HCT116 (cell line): ENCODE data around the gene FNBP1. TPM values are rescaled to one million over a fixed set of nuclear protein-coding genes. Genes with fewer than 3 reads are reported as not detected.

ENCODE experiments used
- ATAC-seq: fragments of 200-7000 bp; cut with Tn5 transposase; 2 replicates; pipeline ENCODE4 v1.9.1; 2020; ENCODE audit warnings: mild to moderate bottlenecking, moderate library complexity
- BruUV-seq: library from RNA; stranded (reverse); fragments of 400-500 nt; replicated peaks from 2 replicates; lab custom pipeline; 2021; lab: Mats Ljungman, UMichigan
- CTCF ChIA-PET: fragments of 300-600 bp; sonication (Branson Sonifier 250); formaldehyde crosslinking; loops from one replicate; lab custom pipeline; 2021; ENCODE audit warnings: antibody characterized with exemption; lab: Charles Lee
- POLR2A ChIA-PET: fragments of 300-600, 350-600 bp; sonication (Branson Sonifier 250); formaldehyde crosslinking; loops from one replicate; lab custom pipeline; 2021; ENCODE audit warnings: antibody characterized with exemption; lab: Charles Lee
- RAD21 ChIA-PET, 2 experiments: fragments of 300-600 bp; sonication (Branson Sonifier 250); formaldehyde crosslinking; loops; one replicate each; lab custom pipeline; 2023; ENCODE audit warnings: low total read pairs in 2 of 2; ENCODE audit not compliant: uncharacterized antibody in 2 of 2, unreplicated experiment in 2 of 2, low non-redundant PET in 1 of 2; lab: Charles Lee
- DNase-seq: peaks from one replicate; pipeline ENCODE4 v3.0.0-alpha.2; 2010; ENCODE audit warnings: low read depth, low spot score
- H2AFZ ChIP-seq: fragments of 200-600 bp; shearing (Covaris generic), sonication (generic); 2 replicates; pipeline ENCODE4 v1.6.1; 2017; ENCODE audit warnings: low read depth, mixed run types, mixed read lengths, antibody characterized with exemption, low read length; ENCODE audit not compliant: poor library complexity, severe bottlenecking
- H3K27ac ChIP-seq: 2 replicates; pipeline ENCODE4 v1.5.1; 2012; ENCODE audit warnings: low read depth, low read length
- H3K27me3 ChIP-seq: fragments of 200-600 bp; sonication (generic); 2 replicates; pipeline ENCODE4 v1.6.1; 2016; ENCODE audit warnings: mixed run types, low read length, mixed read lengths; ENCODE audit not compliant: insufficient read depth
- H3K36me3 ChIP-seq, 2 experiments: fragments of 200-500 bp in 1 of 2; fragments of 200-600 bp in 1 of 2; sonication (Bioruptor generic) in 1 of 2; sonication (generic) in 1 of 2; 2 replicates each; pipeline versions ENCODE4 v1.5.1 to v1.6.1; 2014 to 2016; ENCODE audit warnings: low read length in 2 of 2, inconsistent platforms in 1 of 2, mixed read lengths in 1 of 2, mixed run types in 1 of 2; ENCODE audit not compliant: insufficient read depth in 2 of 2, control insufficient read depth in 1 of 2
- H3K4me1 ChIP-seq, 2 experiments: fragments of 200-600 bp in 1 of 2; sonication (generic) in 1 of 2; 2 replicates each; pipeline versions ENCODE4 v1.5.1 to v1.6.1; 2012 to 2017; ENCODE audit warnings: low read length in 2 of 2, inconsistent platforms in 1 of 2, mild to moderate bottlenecking in 1 of 2, mixed read lengths in 1 of 2, mixed run types in 1 of 2, moderate library complexity in 1 of 2; ENCODE audit not compliant: insufficient read depth in 2 of 2, control insufficient read depth in 1 of 2
- H3K4me2 ChIP-seq: fragments of 200-600 bp; sonication (generic); 2 replicates; pipeline ENCODE4 v1.6.1; 2017; ENCODE audit warnings: mixed run types, low read length, mixed read lengths
- H3K4me3 ChIP-seq, 2 experiments: fragments of 200-600 bp in 1 of 2; sonication (generic) in 1 of 2; replicated peaks in 1 of 2; 2 replicates each; pipeline ENCODE4 v1.5.1; 2011 to 2016; ENCODE audit warnings: low read length in 2 of 2, control low read depth in 1 of 2, low read depth in 1 of 2, mild to moderate bottlenecking in 1 of 2, mixed read lengths in 1 of 2, mixed run types in 1 of 2
- H3K79me2 ChIP-seq: fragments of 200-600 bp; sonication (generic); 2 replicates; pipeline ENCODE4 v1.6.1; 2017; ENCODE audit warnings: mild to moderate bottlenecking, mixed run types, low read length, moderate library complexity, mixed read lengths; ENCODE audit not compliant: insufficient read depth
- H3K9ac ChIP-seq: fragments of 200-600 bp; sonication (generic); 2 replicates; pipeline ENCODE4 v1.6.1; 2016; ENCODE audit warnings: low read length, mixed read lengths
- H3K9me2 ChIP-seq: fragments of 200-600 bp; sonication (generic), shearing (Covaris generic); 2 replicates; pipeline ENCODE4 v1.6.1; 2017; ENCODE audit warnings: mixed run types, mild to moderate bottlenecking, moderate library complexity; ENCODE audit not compliant: insufficient read depth
- H3K9me3 ChIP-seq, 2 experiments: fragments of 200-500 bp in 1 of 2; fragments of 200-600 bp in 1 of 2; sonication (Bioruptor generic) in 1 of 2; sonication (generic) in 1 of 2; 2 replicates each; pipeline ENCODE4 v1.6.1; 2014 to 2017; ENCODE audit warnings: low read length in 2 of 2, mixed read lengths in 2 of 2, inconsistent platforms in 1 of 2, low read depth in 1 of 2, mild to moderate bottlenecking in 1 of 2, mixed run types in 1 of 2, moderate library complexity in 1 of 2; ENCODE audit not compliant: control insufficient read depth in 1 of 2, insufficient read depth in 1 of 2
- H4K20me1 ChIP-seq: fragments of 200-600 bp; sonication (generic), shearing (Covaris generic); 2 replicates; pipeline ENCODE4 v1.6.1; 2017; ENCODE audit warnings: mixed run types, mild to moderate bottlenecking, moderate library complexity; ENCODE audit not compliant: insufficient read depth
- CEBPB ChIP-seq: IDR thresholded peaks from 2 replicates; pipeline ENCODE4 v1.6.1; 2012; ENCODE audit warnings: low read depth
- EGR1 ChIP-seq: IDR thresholded peaks from 2 replicates; pipeline ENCODE4 v1.6.1; 2012; ENCODE audit warnings: low read depth
- ELF1 ChIP-seq: IDR thresholded peaks from 2 replicates; pipeline ENCODE4 v1.6.1; 2012; ENCODE audit warnings: low read depth, borderline replicate concordance
- EZH2 ChIP-seq: fragments of 200-600 bp; sonication (generic); IDR thresholded peaks from 2 replicates; pipeline ENCODE4 v1.6.1; 2017; ENCODE audit warnings: antibody characterized with exemption, mixed run types
- EZH2phosphoT487 ChIP-seq: fragments of 200-600 bp; IDR thresholded peaks from 2 replicates; pipeline ENCODE4 v1.6.1; 2018; ENCODE audit warnings: antibody characterized with exemption, borderline replicate concordance
- FOSL1 ChIP-seq: IDR thresholded peaks from 2 replicates; pipeline ENCODE4 v1.6.1; 2012; ENCODE audit warnings: low read depth
- JUND ChIP-seq: IDR thresholded peaks from 2 replicates; pipeline ENCODE4 v1.6.1; 2012
- POLR2AphosphoS5 ChIP-seq: IDR thresholded peaks from 2 replicates; pipeline ENCODE4 v1.6.1; 2011; ENCODE audit warnings: mild to moderate bottlenecking, low read depth, low read length, moderate library complexity
- RAD21 ChIP-seq: IDR thresholded peaks from 2 replicates; pipeline ENCODE4 v1.6.1; 2012; ENCODE audit warnings: low read depth, mild to moderate bottlenecking
- YY1 ChIP-seq: IDR thresholded peaks from 2 replicates; pipeline ENCODE4 v1.6.1; 2011; ENCODE audit warnings: low read length, low read depth, moderate library complexity, mild to moderate bottlenecking; ENCODE audit not compliant: insufficient replicate concordance; ENCODE audit errors: extremely low read depth
- intact Hi-C: fragments of 100-400 bp; cut with micrococcal nuclease; formaldehyde crosslinking; loops from 2 replicates; pipeline ENCODE4 v1.10.0; 2022
- total RNA-seq: library from RNA; stranded (reverse); gene quantifications from one replicate; pipeline ENCODE4 v1.2.1, GENCODE V29; 2021; ENCODE audit not compliant: unreplicated experiment
- TF ChIP-seq, protein P1 (sequence below), 3 experiments: fragments of 200-600 bp in 1 of 3; sonication (generic) in 1 of 3; IDR thresholded peaks in 2 of 3; conservative IDR thresholded peaks in 1 of 3; 2 replicates each; pipeline ENCODE4 v1.5.1; 2012 to 2017; ENCODE audit warnings: low read depth in 2 of 3, low read length in 2 of 3, antibody characterized with exemption in 1 of 3, borderline replicate concordance in 1 of 3, control low read depth in 1 of 3, mild to moderate bottlenecking in 1 of 3, mixed read lengths in 1 of 3, mixed run types in 1 of 3, moderate library complexity in 1 of 3; ENCODE audit not compliant: insufficient read depth in 1 of 3
- TF ChIP-seq, protein P2 (sequence below): IDR thresholded peaks from 2 replicates; pipeline ENCODE4 v1.6.1; 2012
- TF ChIP-seq, protein P3 (sequence below): IDR thresholded peaks from 2 replicates; pipeline ENCODE4 v1.6.1; 2011; ENCODE audit warnings: mild to moderate bottlenecking, low read length, moderate library complexity; ENCODE audit not compliant: insufficient replicate concordance; ENCODE audit errors: extremely low read depth

FNBP1 gene
- total RNA-seq, 1 experiment from 2014 or later: 25.0 TPM

DNA sequence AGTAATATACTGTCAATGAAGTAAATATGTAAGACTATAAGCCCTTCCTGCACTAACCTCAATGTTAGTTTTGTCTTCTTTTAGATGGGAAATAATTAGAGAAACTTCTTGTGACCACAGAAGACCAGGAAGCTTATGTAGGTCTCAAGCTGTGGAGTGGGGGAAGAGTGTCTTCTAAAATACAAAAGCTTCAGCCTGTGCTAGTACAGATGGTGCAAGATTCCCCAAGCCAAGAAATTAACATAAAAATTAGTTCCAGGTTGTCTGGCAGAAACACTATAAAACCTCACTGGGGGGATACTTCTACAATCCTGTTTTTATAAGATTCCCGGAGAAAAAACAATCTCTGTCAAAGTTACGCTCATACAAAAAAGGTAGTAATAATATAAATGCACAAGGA lies 103.6 kb downstream of the FNBP1 start:
- Histone ChIP-seq H3K79me2 (no peaks in the 10 kb centered on the region), H3K4me2 (no peak overlapping the region), H3K9me3 (peaks cover 6 to 13% of the 10 kb centered on the region in 2 experiments; a peak in 2 of 4 replicates), H2AFZ (no peak overlapping the region), H3K9me2 (no peaks in the 10 kb centered on the region), H3K27me3 (no peaks in the 10 kb centered on the region), H3K4me1 (no peaks in the 10 kb centered on the region), H3K27ac (no peak overlapping the region), H3K4me3 (no peak overlapping the region), H4K20me1 (no peaks in the 10 kb centered on the region), H3K36me3 (no peaks in the 10 kb centered on the region), H3K9ac (no peak overlapping the region)
- TF ChIP-seq FOSL1: no peak
- TF ChIP-seq, protein P1, sequence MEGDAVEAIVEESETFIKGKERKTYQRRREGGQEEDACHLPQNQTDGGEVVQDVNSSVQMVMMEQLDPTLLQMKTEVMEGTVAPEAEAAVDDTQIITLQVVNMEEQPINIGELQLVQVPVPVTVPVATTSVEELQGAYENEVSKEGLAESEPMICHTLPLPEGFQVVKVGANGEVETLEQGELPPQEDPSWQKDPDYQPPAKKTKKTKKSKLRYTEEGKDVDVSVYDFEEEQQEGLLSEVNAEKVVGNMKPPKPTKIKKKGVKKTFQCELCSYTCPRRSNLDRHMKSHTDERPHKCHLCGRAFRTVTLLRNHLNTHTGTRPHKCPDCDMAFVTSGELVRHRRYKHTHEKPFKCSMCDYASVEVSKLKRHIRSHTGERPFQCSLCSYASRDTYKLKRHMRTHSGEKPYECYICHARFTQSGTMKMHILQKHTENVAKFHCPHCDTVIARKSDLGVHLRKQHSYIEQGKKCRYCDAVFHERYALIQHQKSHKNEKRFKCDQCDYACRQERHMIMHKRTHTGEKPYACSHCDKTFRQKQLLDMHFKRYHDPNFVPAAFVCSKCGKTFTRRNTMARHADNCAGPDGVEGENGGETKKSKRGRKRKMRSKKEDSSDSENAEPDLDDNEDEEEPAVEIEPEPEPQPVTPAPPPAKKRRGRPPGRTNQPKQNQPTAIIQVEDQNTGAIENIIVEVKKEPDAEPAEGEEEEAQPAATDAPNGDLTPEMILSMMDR (IDR thresholded peaks at IDR 0.05 in 2 of 3, conservative IDR thresholded peaks at IDR 0.05 in 1 of 3; ENCODE audit: borderline replicate concordance in 1 of 3, insufficient read depth in 1 of 3, low read depth in 2 of 3, low read length in 2 of 3): no peak
- TF ChIP-seq CEBPB: no peak
- TF ChIP-seq, protein P2, sequence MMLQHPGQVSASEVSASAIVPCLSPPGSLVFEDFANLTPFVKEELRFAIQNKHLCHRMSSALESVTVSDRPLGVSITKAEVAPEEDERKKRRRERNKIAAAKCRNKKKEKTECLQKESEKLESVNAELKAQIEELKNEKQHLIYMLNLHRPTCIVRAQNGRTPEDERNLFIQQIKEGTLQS: no peak
- TF ChIP-seq RAD21: no peak
- TF ChIP-seq, protein P3, sequence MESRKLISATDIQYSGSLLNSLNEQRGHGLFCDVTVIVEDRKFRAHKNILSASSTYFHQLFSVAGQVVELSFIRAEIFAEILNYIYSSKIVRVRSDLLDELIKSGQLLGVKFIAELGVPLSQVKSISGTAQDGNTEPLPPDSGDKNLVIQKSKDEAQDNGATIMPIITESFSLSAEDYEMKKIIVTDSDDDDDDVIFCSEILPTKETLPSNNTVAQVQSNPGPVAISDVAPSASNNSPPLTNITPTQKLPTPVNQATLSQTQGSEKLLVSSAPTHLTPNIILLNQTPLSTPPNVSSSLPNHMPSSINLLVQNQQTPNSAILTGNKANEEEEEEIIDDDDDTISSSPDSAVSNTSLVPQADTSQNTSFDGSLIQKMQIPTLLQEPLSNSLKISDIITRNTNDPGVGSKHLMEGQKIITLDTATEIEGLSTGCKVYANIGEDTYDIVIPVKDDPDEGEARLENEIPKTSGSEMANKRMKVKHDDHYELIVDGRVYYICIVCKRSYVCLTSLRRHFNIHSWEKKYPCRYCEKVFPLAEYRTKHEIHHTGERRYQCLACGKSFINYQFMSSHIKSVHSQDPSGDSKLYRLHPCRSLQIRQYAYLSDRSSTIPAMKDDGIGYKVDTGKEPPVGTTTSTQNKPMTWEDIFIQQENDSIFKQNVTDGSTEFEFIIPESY: no peak
- no peak for TF ChIP-seq EGR1
- no peak for TF ChIP-seq EZH2phosphoT487
- TF ChIP-seq ELF1: no peak
- no peak for TF ChIP-seq JUND
- TF ChIP-seq EZH2: no peak
- no peak for TF ChIP-seq YY1
- no peak for TF ChIP-seq POLR2AphosphoS5
- BruUV-seq: no TSS peak
- DNase-seq: no peak
- CTCF ChIA-PET: no interaction called here
- intact Hi-C loops: no loop called here
- POLR2A ChIA-PET: no interaction called here
- ATAC-seq: no peak
- RAD21 ChIA-PET: no interaction called here
